DND-41 (cell line): Measurements from ENCODE around the gene TMED4.

Experiments
- ATAC-seq: fragments of 200-7000 bp; cut with Tn5 transposase; 3 replicates; pipeline ENCODE4 v1.9.1; 2021; ENCODE audit warnings: low read depth; ENCODE audit not compliant: insufficient read depth
- DNase-seq: peaks from one replicate; pipeline ENCODE4 v3.0.0-alpha.2; 2020
- H2AFZ ChIP-seq: 2 replicates; pipeline ENCODE4 v1.6.0; 2012; ENCODE audit warnings: low read depth, low read length
- H3K27ac ChIP-seq: 2 replicates; pipeline ENCODE4 v1.5.1; 2012; ENCODE audit warnings: low read length, inconsistent platforms
- H3K27me3 ChIP-seq: fragments of 200-600 bp; sonication (generic); 2 replicates; pipeline ENCODE4 v1.6.0; 2012; ENCODE audit warnings: low read length, mild to moderate bottlenecking, inconsistent platforms; ENCODE audit not compliant: insufficient read depth, poor library complexity
- H3K36me3 ChIP-seq: 2 replicates; pipeline ENCODE4 v1.5.1; 2012; ENCODE audit warnings: low read length, inconsistent platforms; ENCODE audit not compliant: insufficient read depth
- H3K4me1 ChIP-seq: 2 replicates; pipeline ENCODE4 v1.5.1; 2012; ENCODE audit warnings: mild to moderate bottlenecking, low read length; ENCODE audit not compliant: insufficient read depth
- H3K4me2 ChIP-seq: 2 replicates; pipeline ENCODE4 v1.6.0; 2012; ENCODE audit warnings: mild to moderate bottlenecking, moderate library complexity, low read length, inconsistent platforms; ENCODE audit not compliant: insufficient read depth
- H3K4me3 ChIP-seq, 2 experiments: fragments of 200-600 bp in 1 of 2; shearing (Covaris generic) in 1 of 2; 2 replicates each; pipeline ENCODE4 v1.5.1; 2012 to 2016; ENCODE audit warnings: inconsistent platforms in 2 of 2, low read length in 2 of 2, mild to moderate bottlenecking in 2 of 2, low read depth in 1 of 2, moderate library complexity in 1 of 2
- H3K79me2 ChIP-seq: 2 replicates; pipeline ENCODE4 v1.6.0; 2012; ENCODE audit warnings: low read length, inconsistent platforms; ENCODE audit not compliant: insufficient read depth
- H3K9ac ChIP-seq: 2 replicates; pipeline ENCODE4 v1.6.0; 2012; ENCODE audit warnings: low read depth, mild to moderate bottlenecking, inconsistent platforms, low read length, moderate library complexity
- H3K9me3 ChIP-seq: 2 replicates; pipeline ENCODE4 v1.5.1; 2012; ENCODE audit warnings: low read length, moderate library complexity, mild to moderate bottlenecking, inconsistent platforms; ENCODE audit not compliant: insufficient read depth, severe bottlenecking
- H4K20me1 ChIP-seq: 2 replicates; pipeline ENCODE4 v1.6.0; 2012; ENCODE audit warnings: low read length; ENCODE audit not compliant: insufficient read depth
- CTCF ChIP-seq: IDR thresholded peaks from 2 replicates; pipeline ENCODE4 v1.5.1; 2012; ENCODE audit warnings: borderline replicate concordance, low read length, moderate library complexity, mild to moderate bottlenecking; ENCODE audit not compliant: poor library complexity, severe bottlenecking; ENCODE audit errors: extremely low read depth
- EZH2 ChIP-seq: IDR thresholded peaks from 3 replicates; pipeline ENCODE4 v1.6.1; 2012; ENCODE audit warnings: borderline replicate concordance, low read depth, mild to moderate bottlenecking, moderate library complexity, low read length, inconsistent platforms; ENCODE audit not compliant: severe bottlenecking

Gene TMED4

GRCh38 chr7:44581879-44582603 lies at the start of gene TMED4:
TSS of gene TMED4 (minus strand) at chr7:44582231. CDS start at chr7:44582206, 25 bp downstream.
- peaks cover 45% of the 10 kb centered on the region for H3K79me2 ChIP-seq
- DNase-seq = peak; percentile 100
- H4K20me1 ChIP-seq = peaks cover 4% of the 10 kb centered on the region; the same call in 1 of the 2 replicates
- TF ChIP-seq EZH2 (no peak), CTCF (no peak)
- peaks cover 39% of the 10 kb centered on the region for H3K36me3 ChIP-seq
- peak within 1 kb of the TSS; percentile 97 for H3K4me2 ChIP-seq
- peaks cover 33% of the 10 kb centered on the region for H3K4me1 ChIP-seq
- peak within 1 kb of the TSS; percentile 91 for H3K9ac ChIP-seq
- H3K9me3 ChIP-seq = no peaks in the 10 kb centered on the region
- peak within 1 kb of the TSS; percentile 62 to 69 for H3K4me3 ChIP-seq
- no peaks in the 10 kb centered on the region for H3K27me3 ChIP-seq
- H2AFZ ChIP-seq = peak within 1 kb of the TSS; percentile 98
- peak within 1 kb of the TSS; percentile 94 for H3K27ac ChIP-seq
- peak; percentile 90 for ATAC-seq

GRCh38 chr7:44631458-44632115 lies 49.6 kb upstream of the TMED4 start:
- Histone ChIP-seq H3K27me3 (no peaks in the 10 kb centered on the region), H3K79me2 (peaks cover 3% of the 10 kb centered on the region; the same call in 1 of the 2 replicates), H3K27ac (no peak overlapping the region), H3K4me2 (no peak overlapping the region), H3K4me3 (no peak overlapping the region), H3K9me3 (no peaks in the 10 kb centered on the region), H3K4me1 (no peaks in the 10 kb centered on the region), H3K36me3 (peaks cover 20% of the 10 kb centered on the region), H2AFZ (no peak overlapping the region), H3K9ac (no peak overlapping the region), H4K20me1 (peaks cover 5% of the 10 kb centered on the region; the same call in 1 of the 2 replicates)
- TF ChIP-seq EZH2 (no peak), CTCF (no peak)
- DNase-seq = no peak
- ATAC-seq = no peak

GRCh38 chr7:44630792-44631457 lies 48.9 kb upstream of the TMED4 start:
- H3K27me3 ChIP-seq = no peaks in the 10 kb centered on the region
- DNase-seq (no peak), ATAC-seq (no peak)
- H3K4me3 ChIP-seq = no peak overlapping the region
- H3K4me1 ChIP-seq = no peaks in the 10 kb centered on the region
- H3K9ac ChIP-seq = no peak overlapping the region
- H3K27ac ChIP-seq = no peak overlapping the region
- H3K79me2 ChIP-seq = peaks cover 6% of the 10 kb centered on the region; the same call in 1 of the 2 replicates
- no peaks in the 10 kb centered on the region for H3K9me3 ChIP-seq
- TF ChIP-seq CTCF (no peak), EZH2 (no peak)
- H3K4me2 ChIP-seq = no peak overlapping the region
- H4K20me1 ChIP-seq = peaks cover 9% of the 10 kb centered on the region
- peaks cover 26% of the 10 kb centered on the region for H3K36me3 ChIP-seq
- no peak overlapping the region for H2AFZ ChIP-seq
